Karpas-422 (cell line): ENCODE measurements around the gene PRELID3B. TPM values are rescaled to one million over a fixed set of nuclear protein-coding genes. Genes with fewer than 3 reads are reported as not detected.

Experiments
- DNase-seq: peaks from one replicate; pipeline ENCODE4 v3.0.0-alpha.2; 2015
- H2AFZ ChIP-seq: fragments of 200-600 bp; sonication (generic); 2 replicates; pipeline ENCODE4 v1.6.1; 2014; ENCODE audit warnings: antibody characterized with exemption, low read length, mixed read lengths
- H3K27ac ChIP-seq: fragments of 200-600 bp; sonication (generic); 2 replicates; pipeline ENCODE4 v1.5.1; 2014; ENCODE audit warnings: mild to moderate bottlenecking, low read length, moderate library complexity
- H3K27me3 ChIP-seq: fragments of 200-600 bp; sonication (generic); 2 replicates; pipeline ENCODE4 v1.6.1; 2014; ENCODE audit warnings: low read length, mixed read lengths
- H3K36me3 ChIP-seq: fragments of 200-600 bp; sonication (generic); 2 replicates; pipeline ENCODE4 v1.6.1; 2014; ENCODE audit warnings: low read length, mixed read lengths; ENCODE audit not compliant: insufficient read depth
- H3K4me1 ChIP-seq: fragments of 200-600 bp; sonication (generic); 2 replicates; pipeline ENCODE4 v1.6.1; 2014; ENCODE audit warnings: mild to moderate bottlenecking, low read length, mixed read lengths
- H3K4me2 ChIP-seq: fragments of 200-600 bp; sonication (generic); 2 replicates; pipeline ENCODE4 v1.6.1; 2014; ENCODE audit warnings: low read length, low read depth, mild to moderate bottlenecking; ENCODE audit not compliant: poor library complexity, severe bottlenecking
- H3K4me3 ChIP-seq: fragments of 200-600 bp; sonication (generic); 2 replicates; pipeline ENCODE4 v1.5.1; 2014; ENCODE audit warnings: mild to moderate bottlenecking, antibody characterized with exemption, low read length, mixed read lengths
- H3K79me2 ChIP-seq: fragments of 200-600 bp; sonication (generic); 2 replicates; pipeline ENCODE4 v1.6.1; 2014; ENCODE audit warnings: mild to moderate bottlenecking, low read length, mixed read lengths
- H3K9ac ChIP-seq: fragments of 200-600 bp; sonication (generic); 2 replicates; pipeline ENCODE4 v1.6.0; 2014; ENCODE audit warnings: low read length
- H3K9me2 ChIP-seq: fragments of 200-600 bp; sonication (generic), shearing (Covaris generic); replicated peaks from 2 replicates; pipeline ENCODE4 v1.6.0; 2014; ENCODE audit warnings: mild to moderate bottlenecking, low read length, moderate library complexity; ENCODE audit not compliant: insufficient read depth
- H3K9me3 ChIP-seq: fragments of 300-700, 200-600 bp; sonication (generic); 2 replicates; pipeline ENCODE4 v1.6.1; 2014; ENCODE audit warnings: low read length, mixed read lengths
- H4K20me1 ChIP-seq: fragments of 200-600 bp; sonication (generic); 2 replicates; pipeline ENCODE4 v1.6.1; 2014; ENCODE audit warnings: mild to moderate bottlenecking, antibody characterized with exemption, low read length, low read depth; ENCODE audit not compliant: insufficient read depth
- total RNA-seq: library from RNA; depleted of rRNA; stranded (reverse); fragments of >200 nt; shearing (Covaris generic); gene quantifications from 2 replicates; pipeline ENCODE4 v1.2.3, GENCODE V29; 2014; ENCODE audit warnings: low replicate concordance; rRNA removed

The PRELID3B gene
- 104 and 271 TPM in 2 replicates for total RNA-seq

DNA sequence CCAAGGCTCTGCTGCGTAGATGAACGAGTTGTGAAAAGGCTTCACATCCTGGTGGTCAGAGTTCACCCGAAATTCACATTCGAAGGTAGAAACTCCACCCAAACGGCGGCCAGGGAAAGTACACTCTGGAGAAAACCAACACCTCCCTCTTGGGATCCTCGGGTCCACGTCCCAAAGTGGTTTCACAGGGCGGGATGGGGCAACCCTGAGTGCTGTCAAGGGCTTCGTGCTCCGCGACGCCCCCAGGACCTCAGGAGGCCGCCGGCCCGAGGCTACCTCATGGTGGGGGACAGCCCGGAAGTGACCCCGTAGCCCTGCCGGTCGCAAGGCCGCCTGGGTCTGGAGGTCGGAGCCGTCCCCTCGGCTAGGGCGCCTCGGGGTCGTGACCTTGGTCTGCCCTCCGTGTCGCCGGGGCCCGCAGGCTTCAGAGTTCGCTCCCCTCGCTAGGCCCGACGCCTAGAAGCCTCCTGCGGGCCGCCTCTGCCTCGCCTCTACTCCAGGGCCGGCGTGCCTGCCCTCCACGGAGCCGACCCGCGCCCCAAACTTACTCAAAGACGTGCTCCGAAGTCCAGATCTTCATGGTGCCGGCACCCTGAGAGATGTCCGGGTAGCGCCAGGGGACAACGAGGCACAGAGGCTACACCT is at the start of gene PRELID3B:
PRELID3B (minus strand) TSS at position 636 of the 645 bp plus-strand sequence; CDS start at position 580, 56 bp downstream.
- peak; percentile 66 for DNase-seq
- H3K27ac ChIP-seq: peak within 1 kb of the TSS; percentile 71
- no peaks in the 10 kb centered on the region for H3K9me3 ChIP-seq
- peaks cover 44% of the 10 kb centered on the region for H3K4me1 ChIP-seq
- no peaks in the 10 kb centered on the region for H3K27me3 ChIP-seq
- H3K79me2 ChIP-seq: peaks cover 53% of the 10 kb centered on the region
- H3K4me3 ChIP-seq: peak within 1 kb of the TSS; percentile 78
- H3K9me2 ChIP-seq: no peaks in the 10 kb centered on the region
- peak within 1 kb of the TSS; percentile 74; the same call in 1 of the 2 replicates for H2AFZ ChIP-seq
- peaks cover 32% of the 10 kb centered on the region for H4K20me1 ChIP-seq
- peaks cover 21% of the 10 kb centered on the region; the same call in 1 of the 2 replicates for H3K36me3 ChIP-seq
- peak within 1 kb of the TSS; percentile 96 for H3K9ac ChIP-seq
- peak within 1 kb of the TSS; percentile 98 for H3K4me2 ChIP-seq

DNA sequence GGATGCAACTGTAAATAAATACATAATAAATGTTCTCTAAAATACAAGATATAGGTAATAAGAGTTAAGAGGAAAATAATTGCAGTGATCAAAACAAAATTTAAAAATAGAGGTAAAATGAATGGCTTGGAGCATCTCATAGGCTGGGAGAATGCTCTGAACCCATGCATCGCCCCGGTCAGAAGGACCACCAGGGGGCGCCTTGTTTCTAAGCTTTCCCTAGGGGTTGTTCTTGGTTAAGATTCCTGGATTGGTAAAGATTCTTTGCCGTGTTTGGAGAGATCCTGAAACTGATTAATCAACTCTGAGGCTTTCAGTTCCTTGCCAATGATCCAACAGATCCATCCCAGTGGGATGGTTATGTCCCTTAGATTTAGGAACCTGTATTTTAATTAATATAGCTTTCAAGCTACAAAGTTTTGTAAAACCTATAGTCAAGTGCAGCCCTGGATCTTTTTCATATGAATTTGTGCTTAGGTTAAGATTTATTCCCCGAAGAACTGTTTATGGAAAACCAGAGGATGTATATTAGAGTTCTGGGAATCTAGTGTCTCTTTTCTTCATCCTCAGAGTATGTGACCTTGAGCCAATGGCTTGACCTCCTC is 45.3 kb upstream of the PRELID3B start:
- Histone ChIP-seq H3K9me2 (no peaks in the 10 kb centered on the region), H3K79me2 (no peaks in the 10 kb centered on the region), H2AFZ (no peak overlapping the region), H3K27me3 (no peaks in the 10 kb centered on the region), H3K9ac (no peak overlapping the region), H3K9me3 (no peaks in the 10 kb centered on the region), H4K20me1 (no peaks in the 10 kb centered on the region), H3K4me2 (no peak overlapping the region), H3K27ac (no peak overlapping the region), H3K36me3 (no peaks in the 10 kb centered on the region), H3K4me1 (no peaks in the 10 kb centered on the region), H3K4me3 (no peak overlapping the region)
- peak; percentile 88 for DNase-seq

DNA sequence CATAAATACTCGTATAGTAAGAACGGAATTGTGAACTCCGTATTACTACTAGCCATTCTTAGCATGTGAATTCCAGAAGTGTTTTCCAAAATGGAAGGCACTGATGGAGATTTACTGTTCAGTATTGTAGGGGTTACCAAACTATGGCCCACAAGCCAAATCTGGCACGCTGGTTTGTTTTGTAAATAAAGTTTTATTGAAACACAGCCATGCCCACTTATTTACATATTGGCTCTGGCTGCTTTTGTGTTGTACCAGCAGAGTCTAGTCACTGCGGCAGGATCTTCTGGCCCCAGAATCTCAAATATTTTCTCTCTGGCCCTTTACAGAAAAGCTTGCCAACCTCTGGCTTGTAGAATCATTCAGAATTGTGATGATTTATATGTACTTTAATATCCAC is 44.3 kb upstream of the PRELID3B start:
- Histone ChIP-seq H3K36me3 (no peaks in the 10 kb centered on the region), H3K9me2 (no peaks in the 10 kb centered on the region), H3K9ac (no peak overlapping the region), H4K20me1 (no peaks in the 10 kb centered on the region), H3K79me2 (no peaks in the 10 kb centered on the region), H3K4me3 (no peak overlapping the region), H3K27ac (no peak overlapping the region), H3K4me1 (no peaks in the 10 kb centered on the region), H2AFZ (no peak overlapping the region), H3K9me3 (no peaks in the 10 kb centered on the region), H3K27me3 (no peaks in the 10 kb centered on the region), H3K4me2 (no peak overlapping the region)
- DNase-seq: no peak

DNA sequence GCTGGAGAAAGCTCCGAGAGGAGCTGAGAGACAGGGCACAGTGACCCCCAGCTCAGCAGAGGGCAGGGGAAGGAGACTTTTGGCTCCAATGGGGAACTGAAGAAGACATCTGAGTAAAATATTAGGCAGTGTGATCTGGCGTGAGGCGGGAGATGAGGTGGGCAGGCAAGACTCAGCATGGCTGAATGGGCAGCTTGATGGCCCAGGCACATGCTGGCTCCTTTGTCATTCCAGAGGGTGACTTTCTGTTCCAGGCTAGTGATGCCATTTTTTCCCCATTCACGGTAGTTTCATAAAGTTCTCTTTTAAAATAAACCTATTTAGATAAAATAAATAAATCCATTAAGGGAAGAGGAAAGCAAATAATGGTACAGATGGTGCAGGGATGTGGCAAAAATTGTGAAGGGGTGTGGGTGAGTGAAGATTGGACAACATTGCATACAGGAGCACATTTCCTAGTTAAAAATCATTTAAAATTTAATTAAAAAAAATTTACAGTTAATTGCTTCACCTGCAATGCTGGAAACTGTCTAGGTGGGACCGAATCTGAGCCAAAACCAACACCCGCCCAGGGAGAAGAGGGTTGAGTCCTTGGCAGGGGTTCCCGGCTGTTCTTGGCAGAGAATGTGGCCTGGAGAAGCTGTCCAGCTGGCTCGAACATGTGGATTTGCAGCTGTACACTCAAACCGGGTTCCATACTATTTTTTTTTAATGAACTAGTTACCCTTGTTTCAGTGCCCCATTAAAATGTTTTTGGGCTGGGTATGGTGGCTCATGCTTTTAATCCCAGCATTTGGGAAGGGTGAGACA is 41.7 kb upstream of the PRELID3B start:
- Histone ChIP-seq H2AFZ (no peak overlapping the region), H3K27ac (no peak overlapping the region), H3K9me2 (no peaks in the 10 kb centered on the region), H3K36me3 (no peaks in the 10 kb centered on the region), H3K4me2 (no peak overlapping the region), H3K4me1 (no peaks in the 10 kb centered on the region), H3K4me3 (no peak overlapping the region), H3K27me3 (no peaks in the 10 kb centered on the region), H3K79me2 (no peaks in the 10 kb centered on the region), H4K20me1 (no peaks in the 10 kb centered on the region), H3K9ac (no peak overlapping the region), H3K9me3 (no peaks in the 10 kb centered on the region)
- DNase-seq: no peak

DNA sequence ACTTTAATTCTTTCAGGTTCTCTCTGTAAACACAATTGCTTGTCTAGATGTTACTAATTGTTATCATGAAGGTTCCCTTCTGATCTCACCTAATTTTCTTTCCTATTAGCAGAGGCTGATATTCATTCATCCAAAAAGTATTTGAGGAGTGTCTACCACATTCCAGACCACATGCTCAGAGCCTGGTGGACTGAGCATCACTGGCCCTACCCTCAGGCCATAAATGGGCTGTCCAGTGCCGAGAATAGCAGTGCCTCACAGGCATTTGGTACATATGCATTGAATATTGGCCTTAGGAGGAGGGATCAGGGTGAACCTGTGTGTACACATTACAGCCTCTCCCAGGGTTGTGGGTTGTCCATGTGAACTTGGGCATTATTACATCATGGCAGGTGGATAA is 40.4 kb upstream of the PRELID3B start:
- no peak overlapping the region for H2AFZ ChIP-seq
- no peaks in the 10 kb centered on the region for H3K9me2 ChIP-seq
- H3K79me2 ChIP-seq: no peaks in the 10 kb centered on the region
- H3K4me3 ChIP-seq: no peak overlapping the region
- H3K4me1 ChIP-seq: no peaks in the 10 kb centered on the region
- H3K4me2 ChIP-seq: no peak overlapping the region
- no peaks in the 10 kb centered on the region for H4K20me1 ChIP-seq
- H3K9ac ChIP-seq: no peak overlapping the region
- H3K9me3 ChIP-seq: no peaks in the 10 kb centered on the region
- H3K27me3 ChIP-seq: no peaks in the 10 kb centered on the region
- no peaks in the 10 kb centered on the region for H3K36me3 ChIP-seq
- H3K27ac ChIP-seq: no peak overlapping the region
- DNase-seq: no peak

DNA sequence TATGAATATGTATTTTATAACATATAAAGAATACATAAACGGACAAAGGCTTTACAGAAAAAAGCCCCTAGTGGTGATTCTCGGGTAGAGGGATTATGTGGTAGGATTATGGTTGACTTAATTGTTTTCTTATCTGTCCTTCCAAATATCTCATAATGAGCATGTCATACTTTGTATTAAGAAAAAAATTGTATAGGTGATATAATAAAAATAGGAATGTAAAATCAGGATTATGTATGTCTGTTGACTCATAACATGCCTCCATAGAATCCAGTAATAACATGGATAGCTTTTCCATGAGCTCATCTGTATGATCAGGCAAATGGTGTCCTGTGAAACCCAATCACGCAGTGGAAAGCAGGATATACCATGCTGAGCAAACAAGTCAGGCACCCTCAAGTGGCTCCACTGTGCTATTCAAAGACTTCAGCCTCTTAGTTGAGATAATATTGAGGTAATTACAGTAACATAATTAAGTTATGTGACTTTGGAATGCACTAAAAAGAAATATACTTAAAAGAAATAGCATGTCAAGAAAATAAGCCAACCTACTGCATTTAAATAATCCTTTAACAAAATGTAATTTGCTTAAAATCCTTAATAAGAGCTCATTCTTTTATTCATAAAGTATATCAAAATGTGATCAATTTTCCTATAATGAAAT is 39.6 kb upstream of the PRELID3B start:
- H3K9me3 ChIP-seq: no peaks in the 10 kb centered on the region
- H2AFZ ChIP-seq: no peak overlapping the region
- H3K27me3 ChIP-seq: no peaks in the 10 kb centered on the region
- H3K4me1 ChIP-seq: no peaks in the 10 kb centered on the region
- H3K4me3 ChIP-seq: no peak overlapping the region
- H3K9me2 ChIP-seq: no peaks in the 10 kb centered on the region
- no peaks in the 10 kb centered on the region for H3K36me3 ChIP-seq
- H3K79me2 ChIP-seq: no peaks in the 10 kb centered on the region
- H3K4me2 ChIP-seq: no peak overlapping the region
- no peak overlapping the region for H3K27ac ChIP-seq
- peak; percentile 70 for DNase-seq
- H3K9ac ChIP-seq: no peak overlapping the region
- H4K20me1 ChIP-seq: no peaks in the 10 kb centered on the region

DNA sequence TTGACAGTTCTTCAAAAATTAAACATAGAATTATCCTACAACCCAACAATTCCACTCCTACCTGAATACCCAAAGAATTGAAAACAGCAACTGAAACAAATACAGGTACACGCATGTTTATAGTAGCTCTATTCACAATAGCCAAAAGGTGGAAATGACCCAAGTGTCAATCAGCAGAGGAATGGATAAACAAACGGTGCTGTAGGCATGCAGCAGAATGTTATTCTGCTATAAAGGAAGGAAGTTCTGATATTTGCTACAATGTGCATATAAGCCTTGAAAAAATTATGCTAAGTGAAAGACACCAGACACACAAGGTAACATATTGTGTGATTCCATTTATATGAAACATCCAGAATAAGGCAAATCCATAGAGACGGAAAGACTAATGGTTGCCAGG is 38.5 kb upstream of the PRELID3B start:
- no peak overlapping the region for H3K4me2 ChIP-seq
- no peak overlapping the region for H3K27ac ChIP-seq
- H3K27me3 ChIP-seq: no peaks in the 10 kb centered on the region
- H3K9me3 ChIP-seq: no peaks in the 10 kb centered on the region
- no peaks in the 10 kb centered on the region for H3K36me3 ChIP-seq
- no peaks in the 10 kb centered on the region for H4K20me1 ChIP-seq
- H3K4me1 ChIP-seq: no peaks in the 10 kb centered on the region
- no peak overlapping the region for H3K9ac ChIP-seq
- H3K79me2 ChIP-seq: no peaks in the 10 kb centered on the region
- DNase-seq: no peak
- no peak overlapping the region for H2AFZ ChIP-seq
- no peak overlapping the region for H3K4me3 ChIP-seq
- H3K9me2 ChIP-seq: no peaks in the 10 kb centered on the region

DNA sequence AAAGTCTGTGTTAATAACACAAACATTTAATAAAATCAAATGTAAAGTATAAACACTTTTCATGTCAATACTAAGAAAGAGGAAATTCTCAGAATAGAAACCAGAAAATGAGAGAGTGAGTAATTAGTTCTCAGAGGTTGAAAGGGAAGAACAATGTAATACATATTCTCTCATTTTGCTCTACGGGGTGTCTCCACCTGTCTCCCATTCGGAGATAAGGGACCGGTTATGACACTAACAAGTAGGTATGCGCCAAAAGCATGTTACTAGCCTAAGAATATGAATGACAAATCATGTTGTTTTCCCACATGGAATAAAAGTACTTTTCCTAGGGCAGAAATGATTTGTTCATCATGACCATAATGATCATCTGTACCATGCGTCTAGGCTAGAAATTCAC is 35.6 kb upstream of the PRELID3B start:
- Histone ChIP-seq H3K79me2 (no peaks in the 10 kb centered on the region), H3K4me1 (no peaks in the 10 kb centered on the region), H3K9me3 (no peaks in the 10 kb centered on the region), H2AFZ (no peak overlapping the region), H3K9me2 (no peaks in the 10 kb centered on the region), H3K36me3 (no peaks in the 10 kb centered on the region), H3K4me2 (no peak overlapping the region), H3K27me3 (no peaks in the 10 kb centered on the region), H4K20me1 (no peaks in the 10 kb centered on the region), H3K27ac (no peak overlapping the region), H3K9ac (no peak overlapping the region), H3K4me3 (no peak overlapping the region)
- DNase-seq: no peak
